Epithelial cell of proximal tubule (primary cell): ENCODE measurements around the gene STN1. TPM values are rescaled to one million over a fixed set of nuclear protein-coding genes. Genes with fewer than 3 reads are reported as not detected.

Experiments used
- DNase-seq: peaks from one replicate; pipeline ENCODE4 v3.0.0-alpha.2; 2011; ENCODE audit warnings: low read depth
- H3K4me3 ChIP-seq: 2 replicates; pipeline ENCODE4 v1.5.1; 2011; ENCODE audit warnings: low read depth, mild to moderate bottlenecking, low read length
- total RNA-seq: library from RNA; depleted of rRNA; stranded (reverse); fragments of >200 nt; gene quantifications from 2 replicates; pipeline ENCODE4 v1.2.3, GENCODE V29; 2015
- TF ChIP-seq, protein P1 (sequence below): conservative IDR thresholded peaks from 2 replicates; pipeline ENCODE4 v1.5.1; 2012; ENCODE audit warnings: low read depth, mild to moderate bottlenecking, low read length

STN1 gene
- total RNA-seq, 1 donor from 2014 or later, result 28.2 TPM

DNA sequence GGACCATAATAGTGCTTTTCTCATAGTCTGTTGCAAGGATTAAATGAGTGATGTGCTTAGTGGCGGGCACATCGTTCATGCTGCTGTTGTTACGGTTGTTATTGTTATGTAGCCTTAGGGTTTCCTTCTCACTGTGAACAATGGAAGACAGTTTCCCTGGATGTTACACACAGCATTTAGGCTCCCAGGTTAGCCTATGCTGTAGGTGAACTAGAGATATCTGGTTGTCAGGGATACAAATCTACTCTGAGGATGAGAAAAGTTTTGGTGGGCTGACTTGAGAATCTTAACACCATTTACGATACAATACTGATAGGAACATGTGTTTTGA is 77.3 kb downstream of the STN1 start:
- no peak overlapping the region for H3K4me3 ChIP-seq
- TF ChIP-seq, protein P1, sequence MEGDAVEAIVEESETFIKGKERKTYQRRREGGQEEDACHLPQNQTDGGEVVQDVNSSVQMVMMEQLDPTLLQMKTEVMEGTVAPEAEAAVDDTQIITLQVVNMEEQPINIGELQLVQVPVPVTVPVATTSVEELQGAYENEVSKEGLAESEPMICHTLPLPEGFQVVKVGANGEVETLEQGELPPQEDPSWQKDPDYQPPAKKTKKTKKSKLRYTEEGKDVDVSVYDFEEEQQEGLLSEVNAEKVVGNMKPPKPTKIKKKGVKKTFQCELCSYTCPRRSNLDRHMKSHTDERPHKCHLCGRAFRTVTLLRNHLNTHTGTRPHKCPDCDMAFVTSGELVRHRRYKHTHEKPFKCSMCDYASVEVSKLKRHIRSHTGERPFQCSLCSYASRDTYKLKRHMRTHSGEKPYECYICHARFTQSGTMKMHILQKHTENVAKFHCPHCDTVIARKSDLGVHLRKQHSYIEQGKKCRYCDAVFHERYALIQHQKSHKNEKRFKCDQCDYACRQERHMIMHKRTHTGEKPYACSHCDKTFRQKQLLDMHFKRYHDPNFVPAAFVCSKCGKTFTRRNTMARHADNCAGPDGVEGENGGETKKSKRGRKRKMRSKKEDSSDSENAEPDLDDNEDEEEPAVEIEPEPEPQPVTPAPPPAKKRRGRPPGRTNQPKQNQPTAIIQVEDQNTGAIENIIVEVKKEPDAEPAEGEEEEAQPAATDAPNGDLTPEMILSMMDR, result no peak
- no peak for DNase-seq

DNA sequence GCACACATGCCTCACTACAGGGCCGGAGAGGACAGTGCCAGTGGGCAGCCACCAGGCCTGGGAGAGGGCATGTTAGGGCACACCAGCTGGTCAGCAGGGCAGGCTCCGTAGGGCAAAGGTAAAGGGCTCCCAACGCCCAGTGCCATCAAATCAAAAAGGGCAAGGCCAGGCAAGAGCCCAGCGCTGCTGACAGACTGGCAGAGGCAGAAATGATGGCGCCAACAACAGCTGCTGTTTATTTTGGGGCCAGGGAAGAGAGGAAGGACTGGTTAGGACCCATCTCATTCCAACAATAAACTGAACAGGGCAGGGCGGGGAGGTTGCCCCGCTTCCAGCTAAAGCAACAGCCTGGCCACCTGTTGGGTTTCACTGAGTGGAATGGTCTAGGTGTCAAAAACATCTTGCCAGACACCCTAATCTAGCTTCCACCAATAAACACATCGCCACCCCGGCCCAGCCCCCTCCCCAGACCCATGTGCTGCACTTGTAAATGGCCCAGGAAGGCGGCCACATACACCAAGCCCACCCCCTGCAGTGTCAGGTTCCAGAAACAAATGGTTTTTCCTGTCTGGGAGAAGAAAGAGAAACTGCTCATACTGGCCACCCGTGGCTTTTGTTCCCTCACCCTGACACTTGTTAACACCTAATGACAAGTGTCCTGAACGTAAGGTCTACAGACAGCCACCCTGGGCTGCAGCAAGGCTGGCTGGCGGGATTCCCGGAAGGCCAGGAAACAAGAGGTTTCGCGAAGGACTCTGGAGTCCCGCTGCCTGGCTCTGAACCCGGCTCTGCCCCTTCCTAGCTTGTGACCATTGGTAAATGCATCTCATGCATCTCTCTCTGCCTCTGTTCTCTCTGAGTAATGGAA is 77.9 kb downstream of the STN1 start:
- H3K4me3 ChIP-seq, result no peak overlapping the region
- no peak for DNase-seq
- TF ChIP-seq, protein P1, result no peak

DNA sequence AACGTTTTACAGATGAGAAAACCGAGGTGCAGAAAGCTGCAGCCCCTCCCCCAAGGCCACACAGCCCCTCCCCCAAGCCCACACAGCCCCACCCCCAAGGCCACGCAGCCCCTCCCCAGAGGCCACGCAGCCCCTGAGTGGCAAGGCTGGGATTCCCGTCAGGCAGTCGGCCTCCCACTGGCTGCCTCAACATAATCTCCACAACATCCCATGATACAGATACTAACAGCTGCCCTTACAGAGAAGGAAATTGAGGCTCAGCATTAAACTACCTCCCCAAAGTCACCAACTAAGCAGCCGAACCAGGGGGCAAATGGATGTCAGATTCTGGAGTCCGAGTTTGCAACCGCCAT is 78.5 kb downstream of the STN1 start:
- DNase-seq, result no peak
- TF ChIP-seq, protein P1, result no peak
- no peak overlapping the region for H3K4me3 ChIP-seq

DNA sequence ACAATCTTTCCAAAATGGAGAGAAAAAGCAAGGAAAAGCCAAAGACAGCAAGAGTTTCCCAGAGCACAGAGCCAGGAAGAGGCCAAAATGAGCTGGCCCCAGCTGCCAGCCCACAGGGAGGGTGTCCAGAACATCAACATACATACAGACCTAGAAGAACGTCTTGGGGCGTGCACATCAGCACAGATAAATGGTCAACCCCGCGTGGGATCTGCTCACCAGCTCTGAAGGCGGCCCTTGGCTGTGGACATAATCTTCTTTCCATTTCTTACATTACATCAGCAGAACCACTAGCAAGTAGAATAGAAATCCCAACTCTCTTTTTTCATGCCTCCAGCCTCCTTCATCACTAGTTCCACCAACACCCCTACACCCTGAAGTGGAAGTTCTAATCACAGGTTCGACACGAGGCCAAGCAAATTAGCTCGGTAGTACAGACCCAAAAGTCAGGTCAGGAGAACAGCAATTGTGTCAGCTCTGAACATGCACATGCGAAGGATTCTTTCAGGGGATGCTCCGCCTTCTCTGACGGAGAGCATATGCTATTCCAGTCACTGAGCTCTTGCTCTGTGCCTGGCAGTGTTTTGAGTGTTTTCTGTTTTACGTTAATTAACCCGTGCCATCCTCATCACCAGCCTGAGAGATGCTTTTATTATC is 79.0 kb downstream of the STN1 start:
- no peak overlapping the region for H3K4me3 ChIP-seq
- TF ChIP-seq, protein P1, result no peak
- DNase-seq, result no peak

DNA sequence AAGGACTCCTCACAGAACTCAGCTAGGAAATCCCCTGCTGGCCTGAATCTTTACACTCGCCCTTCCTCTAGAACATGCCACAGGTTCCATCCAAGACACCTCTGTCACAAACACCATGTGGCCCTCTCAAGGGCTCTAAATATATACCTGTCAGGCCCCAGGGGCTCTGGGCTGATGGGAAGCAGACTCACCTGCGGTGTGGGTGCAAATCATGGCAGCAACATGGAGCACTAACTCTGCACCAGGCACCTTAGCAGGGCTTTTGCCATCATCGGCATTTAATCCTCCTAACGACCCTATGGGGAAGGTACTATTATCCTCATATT is 80.0 kb downstream of the STN1 start:
- no peak for DNase-seq
- no peak overlapping the region for H3K4me3 ChIP-seq
- TF ChIP-seq, protein P1, result no peak

DNA sequence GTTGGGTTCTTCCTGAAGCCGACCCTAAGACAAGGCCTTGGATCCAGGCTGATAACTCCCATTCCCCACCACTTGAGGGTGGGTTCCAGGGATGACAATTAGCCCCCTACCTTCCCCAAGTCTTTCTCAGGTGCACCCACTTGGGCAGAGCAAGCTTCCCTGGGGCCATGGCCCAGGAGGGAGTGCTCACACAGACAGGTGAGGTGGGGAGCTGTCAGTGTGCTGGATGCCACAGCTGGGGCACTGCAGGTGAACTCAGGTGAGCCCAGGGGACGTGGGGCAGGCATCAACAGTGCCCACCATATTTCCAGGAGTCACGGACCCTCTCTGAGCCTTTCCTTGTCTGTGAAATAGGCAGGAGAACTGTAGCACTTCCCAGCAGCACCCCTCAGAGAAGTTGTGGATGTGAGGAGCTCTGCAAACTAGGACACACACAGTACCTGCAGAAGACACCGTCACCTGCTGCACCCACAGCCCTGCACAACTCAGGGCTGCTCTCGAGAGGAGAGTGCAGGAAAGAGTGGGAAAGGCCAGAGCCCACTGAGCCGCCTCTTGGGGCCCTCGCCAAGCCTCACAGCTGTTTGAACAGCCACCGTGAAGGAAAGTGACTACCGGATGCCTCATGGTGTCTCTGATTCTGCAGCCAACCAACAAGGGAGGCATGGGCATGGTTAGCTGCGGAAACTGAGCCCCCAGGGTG is 80.5 kb downstream of the STN1 start:
- H3K4me3 ChIP-seq, result no peak overlapping the region
- TF ChIP-seq, protein P1, result no peak
- no peak for DNase-seq
